CD4-positive, alpha-beta memory T cell (primary cell): ENCODE results near the gene TCF12. TPM values are rescaled to one million over a fixed set of nuclear protein-coding genes. Genes with fewer than 3 reads are reported as not detected.

Experiments
- CTCF ChIA-PET: fragments of 350-600 bp; sonication (Branson Sonifier 250); formaldehyde crosslinking; loops from one replicate; lab custom pipeline; 2021; ENCODE audit warnings: inconsistent platforms; ENCODE audit not compliant: partially characterized antibody; lab: Charles Lee
- POLR2A ChIA-PET: fragments of 350-600 bp; sonication (Branson Sonifier 250); formaldehyde crosslinking; loops from one replicate; lab custom pipeline; 2021; ENCODE audit not compliant: partially characterized antibody; lab: Charles Lee
- DNase-seq, 5 donors: peaks; one replicate each; pipeline versions ENCODE4 v3.0.0 to v3.0.0-alpha.2; 2020 to 2022; ENCODE audit warnings: mixed read lengths in 1 of 5
- H3K27ac ChIP-seq: one replicate; pipeline ENCODE4 v1.7.0; 2013; ENCODE audit warnings: low read depth, low read length
- H3K27me3 ChIP-seq: 2 replicates; pipeline ENCODE4 v1.7.0; 2013; ENCODE audit warnings: mild to moderate bottlenecking, low read length, moderate library complexity; ENCODE audit not compliant: insufficient read depth
- H3K36me3 ChIP-seq: 2 replicates; pipeline ENCODE4 v1.7.0; 2013; ENCODE audit warnings: mild to moderate bottlenecking, low read length, moderate library complexity; ENCODE audit not compliant: insufficient read depth
- H3K4me1 ChIP-seq: 2 replicates; pipeline ENCODE4 v1.7.0; 2013; ENCODE audit warnings: mild to moderate bottlenecking, low read length, moderate library complexity; ENCODE audit not compliant: insufficient read depth
- H3K4me3 ChIP-seq, 2 donors: one replicate each; pipeline ENCODE4 v1.7.0; 2013; ENCODE audit warnings: low read length in 2 of 2, mild to moderate bottlenecking in 1 of 2
- H3K9me3 ChIP-seq, 2 donors: one replicate each; pipeline ENCODE4 v1.7.0; 2013; ENCODE audit warnings: low read length in 2 of 2, control low read depth in 1 of 2; ENCODE audit not compliant: control insufficient read depth in 1 of 2
- H3K27ac Mint-ChIP-seq, 7 donors: one replicate each; pipeline ENCODE4 v1.8.0; 2020 to 2021; ENCODE audit warnings: mixed read lengths in 7 of 7, mild to moderate bottlenecking in 6 of 7, inconsistent platforms in 3 of 7, moderate library complexity in 3 of 7
- H3K27me3 Mint-ChIP-seq, 2 donors: one replicate each; pipeline ENCODE4 v1.8.0; 2020 to 2021; ENCODE audit warnings: mixed read lengths in 2 of 2
- H3K36me3 Mint-ChIP-seq, 2 donors: one replicate each; pipeline ENCODE4 v1.8.0; 2020 to 2021; ENCODE audit warnings: mixed read lengths in 2 of 2, inconsistent platforms in 1 of 2, mild to moderate bottlenecking in 1 of 2
- H3K4me1 Mint-ChIP-seq, 4 donors: one replicate each; pipeline ENCODE4 v1.8.0; 2020 to 2021; ENCODE audit warnings: mixed read lengths in 4 of 4, mild to moderate bottlenecking in 1 of 4
- H3K4me3 Mint-ChIP-seq, 8 donors: one replicate each; pipeline ENCODE4 v1.8.0; 2020 to 2021; ENCODE audit warnings: mixed read lengths in 8 of 8, mild to moderate bottlenecking in 7 of 8, moderate library complexity in 6 of 8, inconsistent platforms in 3 of 8
- H3K9me3 Mint-ChIP-seq, 8 donors: one replicate each; pipeline ENCODE4 v1.8.0; 2020 to 2021; ENCODE audit warnings: mixed read lengths in 8 of 8, mild to moderate bottlenecking in 5 of 8, inconsistent platforms in 3 of 8, moderate library complexity in 1 of 8
- intact Hi-C: fragments of 100-400 bp; cut with micrococcal nuclease; formaldehyde crosslinking; loops from one replicate; pipeline ENCODE4 v1.15.1; 2023
- polyA plus RNA-seq, 2 donors: library from polyadenylated mRNA; unstranded; fragments of 300-500 nt; fragmentation: Illumina TruSeq; gene quantifications; one replicate each; pipeline ENCODE4 v1.2.3, GENCODE V29; 2021
- total RNA-seq, 2 experiments: library from RNA; stranded (reverse); gene quantifications; one replicate each; pipeline ENCODE4 v1.2.3, GENCODE V29; 2021

TCF12 gene
- total and polyA plus RNA-seq, 4 experiments from 2014 or later: 36.5 to 86.5 (median 68.4) TPM

GRCh38 chr15:57253500-57253899 is 335.1 kb downstream of the TCF12 start:
- H3K27me3 ChIP-seq: no peaks in the 10 kb centered on the region
- Mint-ChIP-seq H3K4me1 (no peaks in the 10 kb centered on the region), H3K9me3 (no peaks in the 10 kb centered on the region), H3K4me3 (no peak overlapping the region), H3K27ac (no peak overlapping the region), H3K27me3 (no peaks in the 10 kb centered on the region), H3K36me3 (peaks cover 30 to 46% of the 10 kb centered on the region in 2 donors)
- intact Hi-C loops: no loop called here
- ChIA-PET POLR2A (no interaction called here), CTCF (no interaction called here)
- no peak overlapping the region for H3K27ac ChIP-seq
- peaks cover 15% of the 10 kb centered on the region for H3K36me3 ChIP-seq
- no peaks in the 10 kb centered on the region for H3K9me3 ChIP-seq
- DNase-seq: no peak
- H3K4me1 ChIP-seq: no peaks in the 10 kb centered on the region
- H3K4me3 ChIP-seq: no peak overlapping the region

GRCh38 chr15:57255751-57256341 is 337.4 kb downstream of the TCF12 start:
- Histone ChIP-seq H3K27ac (no peak overlapping the region), H3K4me3 (no peak overlapping the region), H3K36me3 (peaks cover 15% of the 10 kb centered on the region), H3K4me1 (no peaks in the 10 kb centered on the region), H3K27me3 (no peaks in the 10 kb centered on the region), H3K9me3 (no peaks in the 10 kb centered on the region)
- DNase-seq: no peak
- CTCF ChIA-PET: no interaction called here
- H3K36me3 Mint-ChIP-seq: peaks cover 28 to 43% of the 10 kb centered on the region in 2 donors
- H3K9me3 Mint-ChIP-seq: no peaks in the 10 kb centered on the region
- intact Hi-C loops: no loop called here
- no peaks in the 10 kb centered on the region for H3K4me1 Mint-ChIP-seq
- no peak overlapping the region for H3K4me3 Mint-ChIP-seq
- no peaks in the 10 kb centered on the region for H3K27me3 Mint-ChIP-seq
- no peak overlapping the region for H3K27ac Mint-ChIP-seq
- POLR2A ChIA-PET: no interaction called here

GRCh38 chr15:57256939-57257338 is 338.5 kb downstream of the TCF12 start:
- Mint-ChIP-seq H3K4me3 (no peak overlapping the region), H3K27ac (no peak overlapping the region), H3K36me3 (peaks cover 27 to 37% of the 10 kb centered on the region in 2 donors), H3K4me1 (no peaks in the 10 kb centered on the region), H3K9me3 (no peaks in the 10 kb centered on the region), H3K27me3 (no peaks in the 10 kb centered on the region)
- H3K36me3 ChIP-seq: peaks cover 12% of the 10 kb centered on the region
- H3K27me3 ChIP-seq: no peaks in the 10 kb centered on the region
- no peak for DNase-seq
- ChIA-PET POLR2A (no interaction called here), CTCF (interaction anchor here (0.7 kb wide), 1 partner anchor 20 kb away, joined by 3 read pairs; no protein-coding TSS in a partner anchor)
- no peak overlapping the region for H3K4me3 ChIP-seq
- no peaks in the 10 kb centered on the region for H3K4me1 ChIP-seq
- H3K27ac ChIP-seq: no peak overlapping the region
- intact Hi-C loops: no loop called here
- H3K9me3 ChIP-seq: no peaks in the 10 kb centered on the region

GRCh38 chr15:57259568-57260040 is 341.2 kb downstream of the TCF12 start:
- intact Hi-C loops: no loop called here
- Mint-ChIP-seq H3K9me3 (no peaks in the 10 kb centered on the region), H3K36me3 (peaks cover 34 to 35% of the 10 kb centered on the region in 2 donors), H3K27ac (no peak overlapping the region), H3K27me3 (no peaks in the 10 kb centered on the region), H3K4me1 (no peaks in the 10 kb centered on the region), H3K4me3 (no peak overlapping the region)
- Histone ChIP-seq H3K36me3 (peaks cover 13% of the 10 kb centered on the region), H3K9me3 (no peaks in the 10 kb centered on the region), H3K27ac (no peak overlapping the region), H3K4me3 (no peak overlapping the region), H3K4me1 (no peaks in the 10 kb centered on the region), H3K27me3 (no peaks in the 10 kb centered on the region)
- ChIA-PET CTCF (interaction anchor here (0.5 to 1.7 kb wide), 2 partner anchors 17 to 763 kb away, joined by 3 read pairs; no protein-coding TSS in a partner anchor), POLR2A (no interaction called here)
- no peak for DNase-seq

GRCh38 chr15:57263520-57263919 is 345.1 kb downstream of the TCF12 start:
- Histone ChIP-seq H3K27me3 (no peaks in the 10 kb centered on the region), H3K4me3 (no peak overlapping the region), H3K4me1 (no peaks in the 10 kb centered on the region), H3K36me3 (peaks cover 9% of the 10 kb centered on the region), H3K27ac (no peak overlapping the region), H3K9me3 (no peaks in the 10 kb centered on the region)
- POLR2A ChIA-PET: no interaction called here
- CTCF ChIA-PET: interaction anchor here (1.3 kb wide), 1 partner anchor 43 kb away, joined by 5 read pairs; no protein-coding TSS in a partner anchor
- peaks cover 22 to 45% of the 10 kb centered on the region in 2 donors for H3K36me3 Mint-ChIP-seq
- intact Hi-C loops: no loop called here
- H3K27me3 Mint-ChIP-seq: no peaks in the 10 kb centered on the region
- H3K27ac Mint-ChIP-seq: no peak overlapping the region
- no peaks in the 10 kb centered on the region for H3K9me3 Mint-ChIP-seq
- no peak overlapping the region for H3K4me3 Mint-ChIP-seq
- no peak for DNase-seq
- no peaks in the 10 kb centered on the region for H3K4me1 Mint-ChIP-seq

GRCh38 chr15:57272771-57273357 is 354.4 kb downstream of the TCF12 start:
- intact Hi-C loops: no loop called here
- no peaks in the 10 kb centered on the region for H3K9me3 ChIP-seq
- H3K36me3 ChIP-seq: peaks cover 24% of the 10 kb centered on the region
- ChIA-PET CTCF (no interaction called here), POLR2A (no interaction called here)
- Mint-ChIP-seq H3K36me3 (peaks cover 52 to 59% of the 10 kb centered on the region in 2 donors), H3K27ac (no peak overlapping the region), H3K4me3 (no peak overlapping the region), H3K9me3 (peaks cover 0 to 2% (median 0%) of the 10 kb centered on the region in 8 donors), H3K27me3 (no peaks in the 10 kb centered on the region), H3K4me1 (peaks cover 0 to 3% (median 2%) of the 10 kb centered on the region in 4 donors)
- H3K27ac ChIP-seq: no peak overlapping the region
- H3K4me1 ChIP-seq: no peaks in the 10 kb centered on the region
- no peak for DNase-seq
- H3K27me3 ChIP-seq: no peaks in the 10 kb centered on the region
- no peak overlapping the region for H3K4me3 ChIP-seq

- Mint-ChIP-seq H3K27me3 (no peaks in the 10 kb centered on the region), H3K4me1 (peaks cover 0 to 3% (median 2%) of the 10 kb centered on the region in 4 donors), H3K9me3 (peaks cover 0 to 2% (median 0%) of the 10 kb centered on the region in 8 donors), H3K27ac (no peak overlapping the region), H3K36me3 (peaks cover 53 to 56% of the 10 kb centered on the region in 2 donors), H3K4me3 (no peak overlapping the region)
- no peak for DNase-seq
- CTCF ChIA-PET: no interaction called here
- intact Hi-C loops: no loop called here
- no peak overlapping the region for H3K4me3 ChIP-seq
- no peaks in the 10 kb centered on the region for H3K27me3 ChIP-seq
- POLR2A ChIA-PET: no interaction called here
- no peaks in the 10 kb centered on the region for H3K4me1 ChIP-seq
- H3K36me3 ChIP-seq: peaks cover 24% of the 10 kb centered on the region
- no peak overlapping the region for H3K27ac ChIP-seq
- H3K9me3 ChIP-seq: no peaks in the 10 kb centered on the region
These were observed 355.0 kb downstream of the TCF12 start for GRCh38 chr15:57273402-57273801.
